Parathyroid adenoma (tissue), 2 donors: ENCODE data around the gene TAF15.

Experiments used
- H2AFZ ChIP-seq: fragments of 300-600 bp; sonication (generic); one replicate; pipeline ENCODE4 v1.7.0; 2017; ENCODE audit warnings: antibody characterized with exemption, mild to moderate bottlenecking
- H3K27ac ChIP-seq: fragments of 300-600 bp; sonication (generic); one replicate; pipeline ENCODE4 v1.7.0; 2017
- H3K27me3 ChIP-seq: fragments of 300-600 bp; sonication (generic); one replicate; pipeline ENCODE4 v1.7.0; 2017; ENCODE audit warnings: low read length; ENCODE audit not compliant: control insufficient read depth, insufficient read depth
- H3K36me3 ChIP-seq: fragments of 300-600 bp; sonication (generic); one replicate; pipeline ENCODE4 v1.7.0; 2017; ENCODE audit warnings: low read length; ENCODE audit not compliant: control insufficient read depth, insufficient read depth
- H3K4me1 ChIP-seq: fragments of 300-600 bp; sonication (generic); one replicate; pipeline ENCODE4 v1.7.0; 2017; ENCODE audit warnings: control low read depth
- H3K4me2 ChIP-seq: fragments of 300-600 bp; sonication (generic); one replicate; pipeline ENCODE4 v1.7.0; 2017; ENCODE audit warnings: low read length
- H3K4me3 ChIP-seq: fragments of 300-600 bp; sonication (generic); one replicate; pipeline ENCODE4 v1.7.0; 2017; ENCODE audit warnings: low read depth, low read length
- H3K79me2 ChIP-seq: fragments of 300-600 bp; sonication (generic); one replicate; pipeline ENCODE4 v1.7.0; 2017; ENCODE audit warnings: control low read depth
- H3K9ac ChIP-seq: fragments of 300-600 bp; sonication (generic); one replicate; pipeline ENCODE4 v1.7.0; 2017; ENCODE audit warnings: mild to moderate bottlenecking
- H3K9me3 ChIP-seq: fragments of 300-600 bp; sonication (generic); one replicate; pipeline ENCODE4 v1.7.0; 2017; ENCODE audit warnings: low read length; ENCODE audit not compliant: control insufficient read depth
- TF ChIP-seq, protein P1 (sequence below): fragments of 300-600 bp; sonication (generic); IDR thresholded peaks from one replicate; pipeline ENCODE4 v1.7.0; 2017; ENCODE audit warnings: antibody characterized with exemption, mild to moderate bottlenecking
- donor health status: primary hyperparathyroidism.

Gene TAF15

DNA sequence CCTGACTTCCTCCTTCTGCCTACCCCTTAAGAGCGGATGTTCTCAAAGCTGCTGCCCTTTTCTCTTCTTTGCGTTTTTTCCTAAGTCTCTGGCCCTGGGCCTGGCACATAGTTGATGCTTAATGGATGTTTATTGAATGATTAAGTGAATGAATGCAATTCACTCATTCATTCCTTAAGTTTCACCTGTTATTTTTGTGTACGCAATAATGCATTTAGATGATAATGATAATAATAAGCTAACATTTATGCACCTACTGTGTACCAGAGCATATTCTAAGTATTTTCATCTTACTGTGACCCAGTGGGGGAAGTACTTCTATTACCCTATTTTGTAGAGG is 66.5 kb downstream of the TAF15 start:
- no peak overlapping the region for H3K9ac ChIP-seq
- no peak overlapping the region for H3K4me3 ChIP-seq
- H3K27me3 ChIP-seq: no peaks in the 10 kb centered on the region
- no peaks in the 10 kb centered on the region for H3K4me1 ChIP-seq
- no peaks in the 10 kb centered on the region for H3K9me3 ChIP-seq
- H2AFZ ChIP-seq: no peak overlapping the region
- H3K4me2 ChIP-seq: no peak overlapping the region
- no peaks in the 10 kb centered on the region for H3K79me2 ChIP-seq
- TF ChIP-seq, protein P1, sequence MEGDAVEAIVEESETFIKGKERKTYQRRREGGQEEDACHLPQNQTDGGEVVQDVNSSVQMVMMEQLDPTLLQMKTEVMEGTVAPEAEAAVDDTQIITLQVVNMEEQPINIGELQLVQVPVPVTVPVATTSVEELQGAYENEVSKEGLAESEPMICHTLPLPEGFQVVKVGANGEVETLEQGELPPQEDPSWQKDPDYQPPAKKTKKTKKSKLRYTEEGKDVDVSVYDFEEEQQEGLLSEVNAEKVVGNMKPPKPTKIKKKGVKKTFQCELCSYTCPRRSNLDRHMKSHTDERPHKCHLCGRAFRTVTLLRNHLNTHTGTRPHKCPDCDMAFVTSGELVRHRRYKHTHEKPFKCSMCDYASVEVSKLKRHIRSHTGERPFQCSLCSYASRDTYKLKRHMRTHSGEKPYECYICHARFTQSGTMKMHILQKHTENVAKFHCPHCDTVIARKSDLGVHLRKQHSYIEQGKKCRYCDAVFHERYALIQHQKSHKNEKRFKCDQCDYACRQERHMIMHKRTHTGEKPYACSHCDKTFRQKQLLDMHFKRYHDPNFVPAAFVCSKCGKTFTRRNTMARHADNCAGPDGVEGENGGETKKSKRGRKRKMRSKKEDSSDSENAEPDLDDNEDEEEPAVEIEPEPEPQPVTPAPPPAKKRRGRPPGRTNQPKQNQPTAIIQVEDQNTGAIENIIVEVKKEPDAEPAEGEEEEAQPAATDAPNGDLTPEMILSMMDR: no peak
- no peak overlapping the region for H3K27ac ChIP-seq
- H3K36me3 ChIP-seq: no peaks in the 10 kb centered on the region

DNA sequence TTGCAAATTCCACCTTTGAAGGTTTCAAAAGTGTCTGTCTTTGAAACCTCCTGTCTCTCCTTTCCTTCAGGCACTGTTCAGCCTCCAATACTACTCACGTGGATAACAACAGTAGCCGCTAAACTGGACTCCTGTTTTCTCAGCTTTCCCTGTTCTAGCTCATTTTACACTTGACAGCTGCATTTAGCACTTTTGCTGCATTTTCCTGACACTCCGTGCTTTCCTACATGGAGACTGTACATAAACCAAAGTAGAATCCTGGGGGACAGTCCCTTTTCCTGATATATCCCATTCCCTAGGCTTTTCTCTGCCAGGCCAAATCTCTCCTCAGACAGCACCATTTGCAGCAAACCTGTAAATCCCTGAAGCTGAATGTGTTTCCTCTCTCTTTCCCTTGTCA is 67.2 kb downstream of the TAF15 start:
- Histone ChIP-seq H3K9ac (no peak overlapping the region), H3K36me3 (no peaks in the 10 kb centered on the region), H2AFZ (no peak overlapping the region), H3K9me3 (no peaks in the 10 kb centered on the region), H3K4me1 (no peaks in the 10 kb centered on the region), H3K27me3 (no peaks in the 10 kb centered on the region), H3K79me2 (no peaks in the 10 kb centered on the region), H3K4me3 (no peak overlapping the region), H3K27ac (no peak overlapping the region), H3K4me2 (no peak overlapping the region)
- TF ChIP-seq, protein P1: no peak

DNA sequence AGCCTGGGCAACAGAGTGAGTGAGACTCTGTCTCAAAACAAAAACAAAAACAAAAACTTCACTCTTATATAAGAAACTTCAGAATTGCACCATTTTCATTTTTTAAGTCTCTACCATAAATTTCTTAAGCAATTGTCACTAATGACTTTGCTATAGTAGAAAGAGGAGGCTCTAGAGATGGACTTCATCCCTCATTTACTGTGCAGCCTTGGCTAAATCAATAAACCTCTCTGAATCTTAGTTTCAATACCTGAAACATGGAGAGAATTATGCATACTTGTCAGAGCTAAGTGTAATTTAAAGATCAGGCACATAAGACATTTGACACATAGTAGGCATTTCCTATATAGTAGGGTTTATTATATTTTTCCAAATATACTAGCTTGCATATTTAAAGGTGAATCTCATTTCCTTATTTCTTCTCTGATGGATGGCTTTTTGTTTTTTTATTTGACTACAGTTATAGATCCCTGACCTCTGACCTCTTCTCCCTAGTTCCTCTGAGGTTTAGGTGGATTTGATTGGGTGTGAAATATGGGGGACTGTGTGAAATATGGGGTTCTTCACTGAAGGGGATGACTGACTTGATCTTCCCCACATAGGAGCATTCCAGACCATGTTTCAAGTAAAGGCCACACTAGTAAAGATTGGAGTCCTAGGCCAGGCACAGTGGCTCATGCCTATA is 68.2 kb downstream of the TAF15 start:
- Histone ChIP-seq H3K27ac (no peak overlapping the region), H3K4me3 (no peak overlapping the region), H3K9me3 (no peaks in the 10 kb centered on the region), H3K79me2 (no peaks in the 10 kb centered on the region), H3K9ac (no peak overlapping the region), H3K4me2 (no peak overlapping the region), H2AFZ (no peak overlapping the region), H3K27me3 (no peaks in the 10 kb centered on the region), H3K4me1 (no peaks in the 10 kb centered on the region), H3K36me3 (no peaks in the 10 kb centered on the region)
- TF ChIP-seq, protein P1: no peak

DNA sequence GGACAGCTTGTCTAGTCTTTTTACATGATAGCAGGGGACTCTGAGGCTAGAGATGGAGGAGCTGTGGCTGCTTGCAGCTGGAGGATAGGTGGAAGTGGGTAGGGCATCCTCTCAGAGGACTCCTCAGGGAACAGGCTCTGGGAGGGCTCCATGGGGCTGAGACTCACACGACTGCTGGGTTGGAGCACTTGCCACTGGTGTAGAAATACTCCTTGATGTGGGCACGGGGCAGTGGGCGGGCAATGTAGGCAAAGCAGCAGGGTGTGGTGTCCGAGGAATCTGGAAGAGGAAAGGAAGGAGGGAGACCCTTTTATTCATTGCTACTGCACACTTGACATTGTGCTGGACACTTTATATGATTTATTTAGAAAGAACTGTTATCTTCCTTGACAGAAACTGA is 69.1 kb downstream of the TAF15 start:
- Histone ChIP-seq H3K79me2 (no peaks in the 10 kb centered on the region), H3K27me3 (no peaks in the 10 kb centered on the region), H3K4me3 (no peak overlapping the region), H3K36me3 (no peaks in the 10 kb centered on the region), H3K9ac (no peak overlapping the region), H3K9me3 (no peaks in the 10 kb centered on the region), H2AFZ (no peak overlapping the region), H3K4me1 (no peaks in the 10 kb centered on the region), H3K27ac (no peak overlapping the region), H3K4me2 (no peak overlapping the region)
- TF ChIP-seq, protein P1: no peak
